T-cell (primary cell): Measurements from ENCODE around the gene AP3S2. TPM values are rescaled to one million over a fixed set of nuclear protein-coding genes. Genes with fewer than 3 reads are reported as not detected.

Experiments
- ATAC-seq, 4 experiments: fragments of 200-7000 bp in 3 of 4; fragments of 150-1000 bp in 1 of 4; cut with Tn5 transposase; replicated peaks in 1 of 4; 1 replicate in 3 of 4; 2 replicates in 1 of 4; pipeline ENCODE4 v1.10.0; 2021; ENCODE audit warnings: moderate library complexity in 3 of 4, mild to moderate bottlenecking in 2 of 4, moderate number of reproducible peaks in 1 of 4
- CTCF ChIA-PET, 2 donors: fragments of 300-600 bp; sonication (Branson Sonifier 250); formaldehyde crosslinking; loops; one replicate each; lab custom pipeline; 2022; ENCODE audit warnings: antibody characterized with exemption in 2 of 2; lab: Charles Lee
- POLR2A ChIA-PET, 2 donors: fragments of 300-600 bp; sonication (Branson Sonifier 250); formaldehyde crosslinking; loops; one replicate each; lab custom pipeline; 2022; ENCODE audit warnings: antibody characterized with exemption in 2 of 2; lab: Charles Lee
- DNase-seq, 35 experiments: peaks; one replicate each; pipeline versions ENCODE4 v3.0.0 to v3.0.0-alpha.2; 2013 to 2023
- H3K27ac ChIP-seq: one replicate; pipeline ENCODE4 v1.5.1; 2013; ENCODE audit warnings: low read length
- H3K27me3 ChIP-seq, 2 experiments: replicated peaks in 1 of 2; 1 replicate in 1 of 2; 2 replicates in 1 of 2; pipeline versions ENCODE4 v1.6.1 to v1.7.0; 2013; ENCODE audit warnings: low read length in 1 of 2, mixed read lengths in 1 of 2; ENCODE audit not compliant: control insufficient read depth in 2 of 2, insufficient read depth in 2 of 2; ENCODE audit errors: extremely low read depth in 1 of 2
- H3K36me3 ChIP-seq, 2 donors: 1 replicate in 1 of 2; 2 replicates in 1 of 2; pipeline versions ENCODE4 v1.6.1 to v1.7.0; 2013; ENCODE audit warnings: low read length in 1 of 2; ENCODE audit not compliant: control insufficient read depth in 2 of 2, insufficient read depth in 1 of 2; ENCODE audit errors: extremely low read depth in 1 of 2
- H3K4me1 ChIP-seq, 2 experiments: 1 replicate in 1 of 2; 2 replicates in 1 of 2; pipeline versions ENCODE4 v1.6.1 to v1.7.0; 2013; ENCODE audit warnings: low read length in 2 of 2, mixed read lengths in 1 of 2; ENCODE audit not compliant: insufficient read depth in 2 of 2, control insufficient read depth in 1 of 2; ENCODE audit errors: extremely low read depth in 1 of 2
- H3K4me3 ChIP-seq, 2 donors: 1 replicate in 1 of 2; 2 replicates in 1 of 2; pipeline versions ENCODE4 v1.5.1 to v1.7.0; 2013; ENCODE audit warnings: mild to moderate bottlenecking in 2 of 2, low read length in 1 of 2, moderate library complexity in 1 of 2; ENCODE audit not compliant: control insufficient read depth in 1 of 2; ENCODE audit errors: extremely low read depth in 1 of 2
- H3K9me3 ChIP-seq: 2 replicates; pipeline ENCODE4 v1.7.0; 2013
- H3K27ac Mint-ChIP-seq, 2 donors: one replicate each; pipeline ENCODE4 v1.8.0; 2020 to 2021; ENCODE audit warnings: mild to moderate bottlenecking in 2 of 2, mixed read lengths in 2 of 2
- H3K27me3 Mint-ChIP-seq, 2 donors: one replicate each; pipeline ENCODE4 v1.8.0; 2021 to 2022; ENCODE audit warnings: mixed read lengths in 2 of 2
- H3K36me3 Mint-ChIP-seq: one replicate; pipeline ENCODE4 v1.8.0; 2021; ENCODE audit warnings: mixed read lengths
- H3K4me1 Mint-ChIP-seq, 3 donors: one replicate each; pipeline ENCODE4 v1.8.0; 2020 to 2022; ENCODE audit warnings: mixed read lengths in 3 of 3, mild to moderate bottlenecking in 1 of 3
- H3K4me3 Mint-ChIP-seq, 3 donors: one replicate each; pipeline ENCODE4 v1.8.0; 2020 to 2022; ENCODE audit warnings: mild to moderate bottlenecking in 3 of 3, mixed read lengths in 3 of 3, moderate library complexity in 3 of 3
- H3K9me3 Mint-ChIP-seq, 3 donors: one replicate each; pipeline ENCODE4 v1.8.0; 2020 to 2022; ENCODE audit warnings: mixed read lengths in 3 of 3
- WGBS: methylation state at CpG from one replicate; pipeline ENCODE4 v1.1.5; 2013; ENCODE audit warnings: missing lambda C conversion rate; ENCODE audit not compliant: insufficient coverage; 5-methylcytosine and 5-hydroxymethylcytosine counted together
- total RNA-seq, 35 experiments: library from RNA in 6 of 35; stranded (reverse) in 6 of 35; fragments of 120-200 nt in 1 of 35; gene quantifications; one replicate each; pipeline versions ENCODE4 v1.2.1 to v1.2.4 and lab custom pipeline; 2013 to 2026

Gene AP3S2
- total RNA-seq, 5 donors from 2014 or later (not counting 1 experiment from before 2014, with no cell fraction given) = 22.8 to 30.5 (median 24.9) TPM

GRCh38 chr15:89841962-89842361 is 51.8 kb downstream of the AP3S2 start:
- peaks cover 38% of the 10 kb centered on the region for H3K36me3 Mint-ChIP-seq
- H3K4me1 ChIP-seq = no peaks in the 10 kb centered on the region
- POLR2A ChIA-PET = no interaction called here
- no peak for DNase-seq
- no peak for ATAC-seq
- H3K27me3 ChIP-seq = no peaks in the 10 kb centered on the region
- H3K4me3 ChIP-seq = no peak overlapping the region
- no peaks in the 10 kb centered on the region for H3K9me3 ChIP-seq
- no peak overlapping the region for H3K27ac Mint-ChIP-seq
- no peak overlapping the region for H3K4me3 Mint-ChIP-seq
- peaks cover 0 to 4% (median 0%) of the 10 kb centered on the region in 3 donors for H3K4me1 Mint-ChIP-seq
- H3K36me3 ChIP-seq = peaks cover 0 to 28% of the 10 kb centered on the region in 2 donors
- H3K27me3 Mint-ChIP-seq = no peaks in the 10 kb centered on the region
- WGBS = 83% methylated on average over 1 of the region's 1 CpG
- H3K9me3 Mint-ChIP-seq = no peaks in the 10 kb centered on the region
- H3K27ac ChIP-seq = no peak overlapping the region
- CTCF ChIA-PET = interaction anchor here in 1 of 2 donors (0.6 kb wide), 1 partner anchor 33 kb away, joined by 3 read pairs; no protein-coding TSS in a partner anchor

GRCh38 chr15:89841306-89841705 is 52.5 kb downstream of the AP3S2 start:
- Mint-ChIP-seq H3K27ac (no peak overlapping the region), H3K4me1 (peaks cover 0 to 4% (median 0%) of the 10 kb centered on the region in 3 donors), H3K27me3 (no peaks in the 10 kb centered on the region), H3K9me3 (no peaks in the 10 kb centered on the region), H3K4me3 (no peak overlapping the region), H3K36me3 (peaks cover 45% of the 10 kb centered on the region)
- Histone ChIP-seq H3K4me1 (no peaks in the 10 kb centered on the region), H3K4me3 (no peak overlapping the region), H3K27me3 (no peaks in the 10 kb centered on the region), H3K27ac (no peak overlapping the region), H3K9me3 (no peaks in the 10 kb centered on the region), H3K36me3 (peaks cover 0 to 32% of the 10 kb centered on the region in 2 donors)
- ATAC-seq (no peak), DNase-seq (no peak)
- ChIA-PET CTCF (no interaction called here), POLR2A (no interaction called here)
- WGBS = 83% methylated on average over 2 of the region's 4 CpGs

- Mint-ChIP-seq H3K9me3 (no peaks in the 10 kb centered on the region), H3K4me1 (peaks cover 0 to 4% (median 0%) of the 10 kb centered on the region in 3 donors), H3K4me3 (no peak overlapping the region), H3K36me3 (peaks cover 55% of the 10 kb centered on the region), H3K27me3 (no peaks in the 10 kb centered on the region), H3K27ac (no peak overlapping the region)
- Histone ChIP-seq H3K27me3 (no peaks in the 10 kb centered on the region), H3K27ac (no peak overlapping the region), H3K4me1 (no peaks in the 10 kb centered on the region), H3K9me3 (no peaks in the 10 kb centered on the region), H3K4me3 (no peak overlapping the region), H3K36me3 (peaks cover 6 to 42% of the 10 kb centered on the region in 2 donors)
- no CpG with 5 or more reads among the region's 4 CpGs for WGBS
- ChIA-PET POLR2A (interaction anchor here in 1 of 2 donors (0.7 kb wide), 1 partner anchor 229 kb away, joined by 3 read pairs; no protein-coding TSS in a partner anchor), CTCF (no interaction called here)
- no peak for ATAC-seq
- DNase-seq = no peak
Observed at GRCh38 chr15:89839167-89839810, 54.5 kb downstream of the AP3S2 start.

- no peak for ATAC-seq
- no peak for DNase-seq
- Mint-ChIP-seq H3K4me3 (no peak overlapping the region), H3K36me3 (peaks cover 66% of the 10 kb centered on the region), H3K9me3 (no peaks in the 10 kb centered on the region), H3K27me3 (no peaks in the 10 kb centered on the region), H3K27ac (no peak overlapping the region), H3K4me1 (peaks cover 0 to 4% (median 0%) of the 10 kb centered on the region in 3 donors)
- Histone ChIP-seq H3K4me1 (no peaks in the 10 kb centered on the region), H3K4me3 (no peak overlapping the region), H3K36me3 (peaks cover 12 to 57% of the 10 kb centered on the region in 2 donors), H3K9me3 (no peaks in the 10 kb centered on the region), H3K27me3 (no peaks in the 10 kb centered on the region), H3K27ac (no peak overlapping the region)
- no CpG with 5 or more reads among the region's 3 CpGs for WGBS
- CTCF ChIA-PET = interaction anchor here in 1 of 2 donors (0.6 kb wide), 1 partner anchor 1144 kb away, joined by 3 read pairs; no protein-coding TSS in a partner anchor
- POLR2A ChIA-PET = no interaction called here
Observed at GRCh38 chr15:89837830-89838178, 56.0 kb downstream of the AP3S2 start.

- Histone ChIP-seq H3K27me3 (no peaks in the 10 kb centered on the region), H3K4me1 (no peaks in the 10 kb centered on the region), H3K27ac (no peak overlapping the region), H3K9me3 (no peaks in the 10 kb centered on the region), H3K36me3 (peaks cover 13 to 58% of the 10 kb centered on the region in 2 donors), H3K4me3 (no peak overlapping the region)
- no peaks in the 10 kb centered on the region for H3K9me3 Mint-ChIP-seq
- POLR2A ChIA-PET = no interaction called here
- WGBS = 53% methylated on average over 5 of the region's 6 CpGs
- no peaks in the 10 kb centered on the region for H3K27me3 Mint-ChIP-seq
- no peak overlapping the region for H3K4me3 Mint-ChIP-seq
- peaks cover 65% of the 10 kb centered on the region for H3K36me3 Mint-ChIP-seq
- DNase-seq = no peak
- CTCF ChIA-PET = no interaction called here
- ATAC-seq = no peak
- no peak overlapping the region for H3K27ac Mint-ChIP-seq
- peaks cover 0 to 4% (median 0%) of the 10 kb centered on the region in 3 donors for H3K4me1 Mint-ChIP-seq
Observed at GRCh38 chr15:89837134-89837829, 56.5 kb downstream of the AP3S2 start.

GRCh38 chr15:89836267-89837133 is 57.3 kb downstream of the AP3S2 start:
- no peaks in the 10 kb centered on the region for H3K4me1 ChIP-seq
- DNase-seq = no peak
- peaks cover 13 to 60% of the 10 kb centered on the region in 2 donors for H3K36me3 ChIP-seq
- H3K9me3 Mint-ChIP-seq = no peaks in the 10 kb centered on the region
- H3K4me1 Mint-ChIP-seq = no peaks in the 10 kb centered on the region
- ATAC-seq = no peak
- ChIA-PET CTCF (no interaction called here), POLR2A (no interaction called here)
- no peak overlapping the region for H3K27ac Mint-ChIP-seq
- no peaks in the 10 kb centered on the region for H3K27me3 ChIP-seq
- no peak overlapping the region for H3K4me3 ChIP-seq
- H3K9me3 ChIP-seq = no peaks in the 10 kb centered on the region
- H3K27ac ChIP-seq = no peak overlapping the region
- H3K4me3 Mint-ChIP-seq = no peak overlapping the region
- peaks cover 61% of the 10 kb centered on the region for H3K36me3 Mint-ChIP-seq
- H3K27me3 Mint-ChIP-seq = no peaks in the 10 kb centered on the region
- WGBS = 85% methylated on average over 4 of the region's 11 CpGs
